GM12874 (cell line): ENCODE results near the gene TSPYL4.

Source experiments
- TF ChIP-seq, protein P1 (sequence below): IDR thresholded peaks from 2 replicates; pipeline ENCODE4 v1.5.1; 2011; ENCODE audit warnings: low read depth, mild to moderate bottlenecking, control low read depth, low read length, moderate library complexity; ENCODE audit not compliant: insufficient read depth

TSPYL4 gene

DNA sequence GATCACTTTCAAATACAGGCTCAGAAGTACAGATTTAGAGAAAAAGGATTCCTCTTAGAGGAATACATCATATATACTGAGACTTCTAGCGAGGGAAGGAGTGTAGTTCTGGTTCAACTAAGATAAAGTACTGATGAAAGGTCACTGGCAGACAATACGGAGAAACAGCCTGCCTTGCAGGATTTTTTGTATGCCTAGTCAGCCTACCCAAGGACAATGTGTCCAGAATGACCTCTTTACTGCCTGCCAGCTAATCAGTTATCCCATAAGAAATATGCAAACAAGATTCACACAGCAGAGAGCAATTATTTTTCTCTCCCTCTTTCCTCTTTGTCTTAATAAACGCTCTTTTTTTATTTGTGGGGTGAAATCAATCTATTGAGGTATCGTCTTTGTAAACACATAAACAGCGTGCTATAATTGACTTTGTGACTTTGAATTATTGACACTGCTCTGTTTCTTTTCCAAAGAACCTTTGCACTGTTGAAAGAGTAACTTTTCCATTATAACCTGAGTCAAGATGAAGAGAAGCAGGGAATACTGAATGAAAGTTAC, 1.4 kb upstream of the TSPYL4 start:
- TF ChIP-seq, protein P1, sequence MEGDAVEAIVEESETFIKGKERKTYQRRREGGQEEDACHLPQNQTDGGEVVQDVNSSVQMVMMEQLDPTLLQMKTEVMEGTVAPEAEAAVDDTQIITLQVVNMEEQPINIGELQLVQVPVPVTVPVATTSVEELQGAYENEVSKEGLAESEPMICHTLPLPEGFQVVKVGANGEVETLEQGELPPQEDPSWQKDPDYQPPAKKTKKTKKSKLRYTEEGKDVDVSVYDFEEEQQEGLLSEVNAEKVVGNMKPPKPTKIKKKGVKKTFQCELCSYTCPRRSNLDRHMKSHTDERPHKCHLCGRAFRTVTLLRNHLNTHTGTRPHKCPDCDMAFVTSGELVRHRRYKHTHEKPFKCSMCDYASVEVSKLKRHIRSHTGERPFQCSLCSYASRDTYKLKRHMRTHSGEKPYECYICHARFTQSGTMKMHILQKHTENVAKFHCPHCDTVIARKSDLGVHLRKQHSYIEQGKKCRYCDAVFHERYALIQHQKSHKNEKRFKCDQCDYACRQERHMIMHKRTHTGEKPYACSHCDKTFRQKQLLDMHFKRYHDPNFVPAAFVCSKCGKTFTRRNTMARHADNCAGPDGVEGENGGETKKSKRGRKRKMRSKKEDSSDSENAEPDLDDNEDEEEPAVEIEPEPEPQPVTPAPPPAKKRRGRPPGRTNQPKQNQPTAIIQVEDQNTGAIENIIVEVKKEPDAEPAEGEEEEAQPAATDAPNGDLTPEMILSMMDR: no peak

DNA sequence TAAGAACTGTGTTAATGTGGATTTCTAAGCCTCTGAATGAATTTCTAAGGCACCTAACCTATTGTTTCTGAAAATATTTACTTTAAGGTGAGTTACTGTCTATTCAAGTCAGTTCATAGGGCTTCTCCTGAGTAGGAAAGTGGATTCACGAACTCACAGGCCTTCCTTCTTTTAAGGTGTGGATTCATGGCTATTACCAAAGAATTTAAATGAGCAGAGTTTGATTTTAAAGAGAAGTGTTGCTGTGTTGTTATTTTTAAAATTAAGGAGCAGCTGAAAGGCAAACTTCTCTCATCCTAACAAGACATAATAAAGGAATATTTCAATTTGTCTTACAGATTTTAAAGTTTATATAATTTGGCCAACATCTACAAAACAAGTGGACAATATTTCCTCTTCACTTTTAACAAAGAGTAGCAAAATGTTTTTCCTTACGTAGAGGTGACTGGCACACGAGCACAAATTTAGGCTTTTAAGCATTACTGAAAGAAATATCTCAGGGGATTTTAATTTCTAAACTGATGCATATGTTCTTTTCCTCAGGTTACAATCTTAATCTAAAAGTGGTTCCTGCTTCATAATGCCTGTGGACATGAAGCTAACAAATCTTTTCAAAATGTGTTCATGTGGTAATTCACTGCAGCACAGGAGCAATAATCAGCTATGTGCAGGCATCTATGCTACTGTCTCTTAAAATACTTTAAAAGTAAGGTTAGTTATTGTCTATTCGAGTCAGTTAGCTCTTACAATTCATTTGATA, 602 bp upstream of the TSPYL4 start:
- TF ChIP-seq, protein P1: no peak

DNA sequence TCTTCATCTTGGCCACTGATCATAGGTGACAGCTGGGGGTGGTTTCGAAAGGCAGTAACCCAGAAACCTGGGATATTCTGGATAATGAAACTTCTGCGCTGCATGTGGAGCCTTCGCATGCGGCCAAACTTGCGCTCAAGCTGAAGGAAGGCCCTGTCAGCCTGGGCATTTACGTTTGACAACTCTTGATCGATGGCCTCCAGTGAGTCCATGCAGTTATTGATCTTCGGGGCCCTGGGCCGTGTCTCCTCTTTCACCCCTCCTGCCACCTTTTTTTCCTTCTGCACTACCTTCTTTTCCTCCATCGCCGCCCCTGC, 729 bp downstream of the TSPYL4 start:
- TF ChIP-seq, protein P1: no peak

DNA sequence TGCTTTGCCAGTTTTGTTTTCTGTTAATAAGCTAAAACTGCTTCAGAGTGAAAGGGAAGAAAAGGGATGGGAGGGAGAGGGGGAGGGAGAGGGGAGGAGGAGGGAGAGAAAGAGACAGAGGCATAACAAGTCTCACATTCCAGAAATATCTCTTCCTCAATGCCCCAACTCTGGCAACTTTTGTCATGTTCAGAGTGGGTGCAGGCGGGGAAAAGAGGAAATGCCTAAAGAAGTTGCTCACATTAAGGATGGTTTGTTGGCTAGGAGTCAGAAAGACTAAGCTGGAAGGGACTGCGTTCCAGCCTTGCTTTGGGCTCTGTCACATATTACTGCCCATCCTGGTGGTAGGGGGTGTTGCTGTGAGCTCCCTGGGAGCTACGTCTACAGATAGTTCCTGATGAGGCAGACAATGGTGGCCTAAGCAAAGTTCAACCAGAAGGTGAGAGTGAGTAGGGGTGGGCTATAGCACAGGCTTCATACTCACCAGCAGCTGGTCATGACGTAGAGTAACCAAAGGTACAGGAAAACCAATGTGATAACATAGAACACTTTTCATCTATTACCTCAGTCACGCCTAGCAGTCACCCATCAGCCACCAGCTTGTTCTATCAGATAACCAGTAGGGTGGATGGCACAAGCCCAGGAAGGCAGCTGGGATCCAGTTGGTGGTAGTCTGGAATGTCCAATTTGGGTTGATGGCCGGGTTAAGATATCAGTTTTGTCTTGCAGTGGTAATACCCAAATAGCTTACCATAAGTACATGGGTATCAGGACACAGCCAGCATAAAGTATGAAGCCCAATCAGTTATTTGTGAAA, 2.1 kb downstream of the TSPYL4 start:
- TF ChIP-seq, protein P1: no peak

DNA sequence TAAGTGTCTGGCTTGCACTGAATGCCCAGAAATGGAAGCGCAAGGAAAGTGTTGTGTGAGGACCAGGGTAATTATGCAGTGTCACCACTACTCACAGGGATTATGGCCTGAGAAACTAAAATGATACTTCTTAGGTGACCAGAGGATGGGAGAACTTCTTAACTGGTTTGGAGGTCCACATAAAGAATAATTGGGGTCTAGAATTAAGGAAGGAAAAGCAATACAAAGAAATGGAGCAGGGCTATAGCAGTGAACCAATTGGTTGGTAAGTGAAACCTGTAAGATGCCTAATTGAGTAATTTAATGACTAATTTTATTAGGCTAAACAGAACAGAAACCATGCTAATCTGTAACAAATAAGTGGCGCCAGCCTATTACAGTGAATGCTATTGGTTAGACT, 5.3 kb downstream of the TSPYL4 start:
- TF ChIP-seq, protein P1: no peak

DNA sequence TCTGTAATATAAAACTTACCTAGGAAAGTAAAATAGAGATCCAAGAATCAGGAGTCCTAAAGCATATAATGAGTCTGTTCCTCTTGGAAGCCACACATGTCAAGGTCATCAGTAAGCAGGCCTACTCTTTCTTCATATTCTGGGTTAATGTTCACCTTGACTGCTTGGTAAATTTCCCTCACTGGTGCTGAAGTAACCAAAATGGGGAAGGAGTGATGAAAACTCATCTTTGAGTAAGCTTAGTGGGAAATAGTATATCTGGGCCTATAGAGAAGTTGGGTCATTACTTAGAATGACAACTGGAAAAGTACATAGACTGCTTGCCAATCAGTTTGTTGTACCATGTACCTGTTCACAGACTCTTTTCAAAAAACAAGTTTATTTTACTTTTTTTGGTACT, 6.6 kb downstream of the TSPYL4 start:
- TF ChIP-seq, protein P1: no peak

DNA sequence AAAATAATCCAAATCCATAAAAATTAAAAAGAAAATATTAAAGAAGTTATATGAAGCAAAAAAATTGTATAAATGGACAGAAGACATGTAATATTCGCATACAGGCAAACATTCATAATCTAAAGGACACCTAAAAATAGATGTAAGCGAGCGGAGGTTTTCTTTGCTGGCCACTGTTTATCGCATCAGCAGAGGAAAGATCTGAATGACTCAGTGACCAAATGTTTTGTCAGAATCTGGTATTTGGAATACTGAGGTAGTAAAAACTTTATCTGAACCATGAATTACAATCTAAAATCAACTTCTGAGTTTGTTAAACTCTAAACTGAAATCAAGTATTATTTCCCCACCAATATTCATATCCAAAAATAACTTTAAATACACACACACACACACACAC, 7.8 kb downstream of the TSPYL4 start:
- TF ChIP-seq, protein P1: no peak
